Measurements from ENCODE around the gene PRKCA.

The PRKCA gene

GRCh38 chr17:66833201-66833600 lies 530.8 kb downstream of the PRKCA start:
- FAIRE-seq, result no peak

- FAIRE-seq, result no peak
These were observed 532.1 kb downstream of the PRKCA start for GRCh38 chr17:66834426-66834918.

- no peak for FAIRE-seq
These were observed 532.6 kb downstream of the PRKCA start, which contains the start of gene CACNG5 for GRCh38 chr17:66834919-66835454. Gene CACNG5, plus strand, starts transcription at chr17:66835117. Its CDS starts 42,216 bp downstream, at chr17:66877333.

GRCh38 chr17:66835476-66835875 lies 533.1 kb downstream of the PRKCA start:
- no peak for FAIRE-seq

- no peak for FAIRE-seq
These were observed 533.9 kb downstream of the PRKCA start for GRCh38 chr17:66836063-66837005.

- no peak for FAIRE-seq
These were observed 534.8 kb downstream of the PRKCA start for GRCh38 chr17:66837226-66837625.

GRCh38 chr17:66837885-66838665 lies 535.7 kb downstream of the PRKCA start:
- FAIRE-seq, result no peak

- FAIRE-seq, result no peak
These were observed 537.2 kb downstream of the PRKCA start for GRCh38 chr17:66839616-66840015.

GRCh38 chr17:66840061-66840460 lies 537.6 kb downstream of the PRKCA start:
- FAIRE-seq, result no peak

GRCh38 chr17:66841328-66841727 lies 538.9 kb downstream of the PRKCA start:
- no peak for FAIRE-seq

- FAIRE-seq, result no peak
These were observed 539.3 kb downstream of the PRKCA start for GRCh38 chr17:66841744-66842143.

- FAIRE-seq, result no peak
These were observed 540.1 kb downstream of the PRKCA start for GRCh38 chr17:66842505-66842904.

- no peak for FAIRE-seq
These were observed 540.5 kb downstream of the PRKCA start for GRCh38 chr17:66842959-66843358.

GRCh38 chr17:66843627-66844026 lies 541.2 kb downstream of the PRKCA start:
- FAIRE-seq, result no peak

GRCh38 chr17:66847704-66848103 lies 545.3 kb downstream of the PRKCA start:
- no peak for FAIRE-seq

GRCh38 chr17:66848496-66848895 lies 546.1 kb downstream of the PRKCA start:
- FAIRE-seq, result no peak

- FAIRE-seq, result no peak
These were observed 546.7 kb downstream of the PRKCA start for GRCh38 chr17:66849032-66849655.

GRCh38 chr17:66849851-66850580 lies 547.6 kb downstream of the PRKCA start:
- no peak for FAIRE-seq

GRCh38 chr17:66850692-66851091 lies 548.3 kb downstream of the PRKCA start:
- FAIRE-seq, result no peak

GRCh38 chr17:66855204-66855603 lies 552.8 kb downstream of the PRKCA start:
- FAIRE-seq, result no peak

- no peak for FAIRE-seq
These were observed 556.0 kb downstream of the PRKCA start for GRCh38 chr17:66858226-66859083.
